ENCODE results near the gene OGDH. TPM values are rescaled to one million over a fixed set of nuclear protein-coding genes. Genes with fewer than 3 reads are reported as not detected.

Gene OGDH
- polyA plus RNA-seq, 1 donor, result 97.4 TPM

- H3K4me3 ChIP-seq (ENCODE audit: low read length), result no peak overlapping the region
- WGBS (ENCODE audit: insufficient coverage, low lambda C conversion rate), result no CpG with 5 or more reads among the region's 16 CpGs
- H3K36me3 ChIP-seq (ENCODE audit: control insufficient read depth, insufficient read depth, low read length), result peaks cover 67% of the 10 kb centered on the region
- H3K4me1 ChIP-seq (ENCODE audit: control insufficient read depth, insufficient read depth, low read length), result peaks cover 14% of the 10 kb centered on the region
- H3K9me3 ChIP-seq (ENCODE audit: control insufficient read depth, low read depth, low read length), result no peaks in the 10 kb centered on the region
- H3K27me3 ChIP-seq (ENCODE audit: control insufficient read depth, insufficient read depth, low read length), result no peaks in the 10 kb centered on the region
- H3K27ac ChIP-seq (ENCODE audit: low read length), result no peak overlapping the region
- DNase-seq, result no peak
Measured at GRCh38 chr7:44565795-44566559, 40.5 kb upstream of the OGDH start.

- Histone ChIP-seq H3K4me1 (ENCODE audit: control insufficient read depth, insufficient read depth, low read length) (peaks cover 8% of the 10 kb centered on the region), H3K27ac (ENCODE audit: low read length) (no peak overlapping the region), H3K27me3 (ENCODE audit: control insufficient read depth, insufficient read depth, low read length) (no peaks in the 10 kb centered on the region), H3K9me3 (ENCODE audit: control insufficient read depth, low read depth, low read length) (no peaks in the 10 kb centered on the region), H3K36me3 (ENCODE audit: control insufficient read depth, insufficient read depth, low read length) (peaks cover 74% of the 10 kb centered on the region), H3K4me3 (ENCODE audit: low read length) (no peak overlapping the region)
- DNase-seq, result no peak
- whole genome bisulfite sequencing (ENCODE audit: insufficient coverage, low lambda C conversion rate), result no CpG with 5 or more reads among the region's 5 CpGs
Measured at GRCh38 chr7:44566680-44567079, 39.7 kb upstream of the OGDH start.

DNA sequence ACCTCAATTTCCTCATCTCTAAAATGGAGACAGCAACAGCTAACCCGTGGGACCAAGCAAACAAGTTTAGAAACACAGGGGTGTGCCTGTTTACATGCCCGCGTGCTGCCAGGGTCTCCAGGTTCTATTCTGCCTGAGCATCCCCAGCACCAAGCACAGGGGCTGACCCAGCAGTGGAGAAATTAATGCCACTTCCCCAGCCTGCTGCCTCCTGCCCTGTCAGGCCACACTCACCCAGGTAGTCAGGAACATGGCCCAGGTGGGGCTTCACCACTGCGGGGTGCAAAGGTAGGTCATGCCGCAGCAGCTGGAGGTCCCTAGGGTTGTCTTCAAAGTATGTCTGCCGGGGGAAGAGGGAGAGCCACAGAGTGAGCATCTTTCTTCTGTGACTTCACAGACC, 38.5 kb upstream of the OGDH start:
- H3K9me3 ChIP-seq (ENCODE audit: control insufficient read depth, low read depth, low read length), result no peaks in the 10 kb centered on the region
- no peak overlapping the region for H3K4me3 ChIP-seq (ENCODE audit: low read length)
- H3K4me1 ChIP-seq (ENCODE audit: control insufficient read depth, insufficient read depth, low read length), result peaks cover 8% of the 10 kb centered on the region
- no peak overlapping the region for H3K27ac ChIP-seq (ENCODE audit: low read length)
- WGBS (ENCODE audit: insufficient coverage, low lambda C conversion rate), result no CpG with 5 or more reads among the region's 6 CpGs
- H3K36me3 ChIP-seq (ENCODE audit: control insufficient read depth, insufficient read depth, low read length), result peaks cover 86% of the 10 kb centered on the region
- no peaks in the 10 kb centered on the region for H3K27me3 ChIP-seq (ENCODE audit: control insufficient read depth, insufficient read depth, low read length)
- no peak for DNase-seq

DNA sequence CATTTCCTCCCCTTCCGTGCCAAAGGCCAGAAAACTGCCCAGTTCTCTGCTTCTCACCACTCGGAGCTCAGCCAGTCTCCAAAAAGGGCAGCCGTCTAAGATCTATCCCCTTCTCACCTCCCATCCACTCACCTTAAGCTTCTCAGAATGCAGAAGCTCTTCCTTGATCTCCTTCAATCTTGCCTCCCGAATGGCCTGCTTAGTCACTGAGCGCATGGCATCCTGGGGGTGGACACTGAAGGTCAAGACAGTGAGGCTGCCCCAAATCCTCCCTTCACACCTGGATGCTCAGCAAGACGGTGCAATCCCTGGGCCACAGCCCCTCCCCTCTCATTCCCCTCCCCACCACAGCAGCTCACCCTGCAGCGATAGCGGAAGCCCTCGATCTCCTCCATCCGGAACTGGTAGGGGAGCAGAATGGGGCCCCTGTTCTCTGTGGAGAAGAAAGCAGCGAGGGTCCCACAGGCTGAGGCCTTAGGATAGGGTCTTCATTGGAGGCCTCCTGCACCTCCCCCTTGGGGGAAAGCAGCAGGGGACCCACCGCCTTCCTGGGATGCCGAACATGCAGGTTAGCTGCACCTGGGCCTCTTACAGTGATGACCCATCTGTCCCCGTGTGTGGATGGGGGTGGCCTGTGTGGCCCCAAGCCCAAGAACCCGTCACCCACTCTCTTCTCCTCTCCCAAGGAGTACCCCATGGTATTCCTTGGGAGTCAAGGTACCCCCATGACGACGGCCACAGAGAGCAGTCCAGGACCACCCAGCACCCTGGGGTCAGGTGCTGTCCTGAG, 37.5 kb upstream of the OGDH start:
- no peak for DNase-seq
- WGBS (ENCODE audit: insufficient coverage, low lambda C conversion rate), result no CpG with 5 or more reads among the region's 17 CpGs
- H3K27ac ChIP-seq (ENCODE audit: low read length), result no peak overlapping the region
- H3K27me3 ChIP-seq (ENCODE audit: control insufficient read depth, insufficient read depth, low read length), result no peaks in the 10 kb centered on the region
- no peak overlapping the region for H3K4me3 ChIP-seq (ENCODE audit: low read length)
- peaks cover 85% of the 10 kb centered on the region for H3K36me3 ChIP-seq (ENCODE audit: control insufficient read depth, insufficient read depth, low read length)
- peaks cover 10% of the 10 kb centered on the region for H3K4me1 ChIP-seq (ENCODE audit: control insufficient read depth, insufficient read depth, low read length)
- H3K9me3 ChIP-seq (ENCODE audit: control insufficient read depth, low read depth, low read length), result no peaks in the 10 kb centered on the region

DNA sequence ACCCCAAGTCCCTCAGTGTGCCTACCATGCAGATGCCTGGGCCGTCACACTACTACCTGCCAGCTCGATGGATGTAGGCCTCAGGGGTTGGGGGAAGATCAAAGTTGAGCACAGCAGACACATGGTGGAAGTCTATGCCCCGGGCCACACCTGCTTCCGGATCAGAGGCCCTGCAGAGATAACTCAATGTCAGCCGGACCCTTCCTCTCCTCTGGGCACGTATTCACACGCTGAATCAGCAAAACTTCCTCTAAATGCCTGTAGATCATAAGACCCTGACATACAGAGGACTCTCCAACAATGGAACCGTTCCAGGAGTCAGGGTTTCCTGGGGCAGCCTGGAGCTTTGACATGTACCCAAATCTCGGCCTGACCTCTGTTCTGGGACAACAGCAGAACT, 36.5 kb upstream of the OGDH start:
- Histone ChIP-seq H3K9me3 (ENCODE audit: control insufficient read depth, low read depth, low read length) (no peaks in the 10 kb centered on the region), H3K4me3 (ENCODE audit: low read length) (no peak overlapping the region), H3K27ac (ENCODE audit: low read length) (no peak overlapping the region), H3K27me3 (ENCODE audit: control insufficient read depth, insufficient read depth, low read length) (no peaks in the 10 kb centered on the region), H3K4me1 (ENCODE audit: control insufficient read depth, insufficient read depth, low read length) (peaks cover 14% of the 10 kb centered on the region), H3K36me3 (ENCODE audit: control insufficient read depth, insufficient read depth, low read length) (peaks cover 76% of the 10 kb centered on the region)
- DNase-seq, result no peak
- WGBS (ENCODE audit: insufficient coverage, low lambda C conversion rate), result 100% methylated on average over 1 of the region's 9 CpGs

GRCh38 chr7:44572771-44573170, 33.7 kb upstream of the OGDH start:
- H3K27ac ChIP-seq (ENCODE audit: low read length), result no peak overlapping the region
- H3K27me3 ChIP-seq (ENCODE audit: control insufficient read depth, insufficient read depth, low read length), result no peaks in the 10 kb centered on the region
- H3K36me3 ChIP-seq (ENCODE audit: control insufficient read depth, insufficient read depth, low read length), result peaks cover 59% of the 10 kb centered on the region
- H3K4me1 ChIP-seq (ENCODE audit: control insufficient read depth, insufficient read depth, low read length), result peaks cover 14% of the 10 kb centered on the region
- H3K9me3 ChIP-seq (ENCODE audit: control insufficient read depth, low read depth, low read length), result no peaks in the 10 kb centered on the region
- no peak for DNase-seq
- WGBS (ENCODE audit: insufficient coverage, low lambda C conversion rate), result no CpG with 5 or more reads among the region's 5 CpGs
- peak overlapping the region; percentile 98 for H3K4me3 ChIP-seq (ENCODE audit: low read length)

DNA sequence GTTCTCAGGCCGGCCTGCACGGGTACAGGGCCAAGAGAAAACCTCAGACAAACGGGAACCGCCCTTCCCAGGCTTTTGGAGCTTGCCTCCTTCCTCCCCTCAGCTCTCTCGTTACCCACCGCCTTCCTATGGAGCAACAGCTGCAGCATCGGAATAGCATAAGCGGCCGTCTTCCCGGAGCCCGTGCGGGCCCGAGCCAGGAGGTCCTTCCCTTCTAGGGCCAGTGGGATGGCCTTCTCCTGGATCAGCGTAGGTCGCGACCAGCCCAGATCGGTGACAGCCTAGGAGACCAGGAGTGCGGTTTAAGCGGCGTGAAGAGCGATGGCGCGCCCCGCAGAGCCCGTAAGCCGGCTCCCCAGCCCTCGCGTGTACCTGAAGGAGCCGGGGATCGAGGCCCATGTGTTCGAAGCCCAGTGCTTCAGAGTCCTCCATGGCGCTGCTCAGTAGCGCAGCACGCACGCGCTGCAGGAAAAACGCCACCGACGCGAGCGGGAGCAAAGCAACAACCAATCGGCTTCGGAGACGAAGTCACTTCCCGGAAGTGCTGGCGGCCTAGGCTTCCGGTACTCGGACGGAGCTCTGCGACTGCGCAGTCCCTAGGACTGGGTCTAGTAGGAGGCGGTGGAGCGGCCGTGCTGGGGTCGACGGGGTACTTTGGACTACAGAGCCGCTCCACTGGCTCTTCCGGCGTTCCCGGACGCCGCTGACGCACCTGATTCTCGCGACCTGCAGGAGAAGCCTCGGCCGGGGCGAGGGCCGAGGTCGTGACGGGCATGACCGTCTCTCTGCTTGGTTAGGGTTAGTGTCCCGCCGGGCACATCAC, 32.8 kb upstream of the OGDH start, which contains the start of gene DDX56:
Gene DDX56, minus strand, starts transcription at position 445 of the 823 bp plus-strand sequence. Its CDS starts 13 bp downstream, at position 432.
- peak; percentile 92 to 95 for DNase-seq
- no CpG with 5 or more reads among the region's 74 CpGs for WGBS (ENCODE audit: insufficient coverage, low lambda C conversion rate)
- peaks cover 58% of the 10 kb centered on the region for H3K36me3 ChIP-seq (ENCODE audit: control insufficient read depth, insufficient read depth, low read length)
- no peaks in the 10 kb centered on the region for H3K9me3 ChIP-seq (ENCODE audit: control insufficient read depth, low read depth, low read length)
- H3K4me1 ChIP-seq (ENCODE audit: control insufficient read depth, insufficient read depth, low read length), result peaks cover 14% of the 10 kb centered on the region
- H3K27me3 ChIP-seq (ENCODE audit: control insufficient read depth, insufficient read depth, low read length), result no peaks in the 10 kb centered on the region
- H3K4me3 ChIP-seq (ENCODE audit: low read length), result peak within 1 kb of the TSS; percentile 98
- peak within 1 kb of the TSS; percentile 51 for H3K27ac ChIP-seq (ENCODE audit: low read length)

DNA sequence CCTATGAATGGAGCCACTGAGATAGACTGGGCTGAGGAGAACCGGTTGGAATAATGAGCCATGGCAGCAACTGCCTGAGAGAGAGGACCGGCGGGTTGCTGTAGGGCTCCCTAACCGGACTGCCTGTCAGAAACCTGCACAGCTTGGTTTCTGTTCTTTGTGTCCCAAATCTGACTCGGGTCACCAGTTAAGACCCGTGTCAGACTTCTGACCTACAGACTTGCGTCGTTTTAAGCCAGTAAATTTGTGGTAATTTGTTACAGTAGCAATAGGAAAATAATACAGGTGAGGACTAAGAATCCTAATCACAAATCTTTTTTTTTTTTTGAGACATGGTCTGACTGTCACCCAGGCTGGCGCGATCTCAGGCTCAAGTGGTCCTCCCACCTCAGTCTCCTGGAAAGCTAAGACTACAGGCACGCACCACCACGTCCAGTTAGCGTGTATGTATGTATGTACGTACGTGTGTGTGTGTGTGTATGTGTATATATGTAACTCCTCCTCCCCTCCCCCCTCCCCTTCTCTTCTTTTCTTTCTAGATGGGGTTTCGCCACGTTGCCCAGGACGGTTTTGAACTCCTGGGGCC, 32.0 kb upstream of the OGDH start:
- H3K27ac ChIP-seq (ENCODE audit: low read length), result peak overlapping the region; percentile 51

GRCh38 chr7:44575054-44575453, 31.4 kb upstream of the OGDH start:
- no peak for DNase-seq
- Histone ChIP-seq H3K27ac (ENCODE audit: low read length) (no peak overlapping the region), H3K36me3 (ENCODE audit: control insufficient read depth, insufficient read depth, low read length) (peaks cover 54% of the 10 kb centered on the region), H3K4me3 (ENCODE audit: low read length) (no peak overlapping the region), H3K4me1 (ENCODE audit: control insufficient read depth, insufficient read depth, low read length) (peaks cover 21% of the 10 kb centered on the region), H3K27me3 (ENCODE audit: control insufficient read depth, insufficient read depth, low read length) (no peaks in the 10 kb centered on the region), H3K9me3 (ENCODE audit: control insufficient read depth, low read depth, low read length) (no peaks in the 10 kb centered on the region)

More for the DNA sequence above, 32.0 kb upstream of the OGDH start:
- H3K4me1 ChIP-seq (ENCODE audit: control insufficient read depth, insufficient read depth, low read length), result peaks cover 16% of the 10 kb centered on the region
- no peaks in the 10 kb centered on the region for H3K9me3 ChIP-seq (ENCODE audit: control insufficient read depth, low read depth, low read length)
- peak overlapping the region; percentile 98 for H3K4me3 ChIP-seq (ENCODE audit: low read length)
- H3K27me3 ChIP-seq (ENCODE audit: control insufficient read depth, insufficient read depth, low read length), result no peaks in the 10 kb centered on the region
- peaks cover 57% of the 10 kb centered on the region for H3K36me3 ChIP-seq (ENCODE audit: control insufficient read depth, insufficient read depth, low read length)
- 8% methylated on average over 2 of the region's 18 CpGs for WGBS (ENCODE audit: insufficient coverage, low lambda C conversion rate)
- DNase-seq, result no peak

- no peak overlapping the region for H3K27ac ChIP-seq (ENCODE audit: low read length)
- no peaks in the 10 kb centered on the region for H3K9me3 ChIP-seq (ENCODE audit: control insufficient read depth, low read depth, low read length)
- no peak overlapping the region for H3K4me3 ChIP-seq (ENCODE audit: low read length)
- H3K36me3 ChIP-seq (ENCODE audit: control insufficient read depth, insufficient read depth, low read length), result peaks cover 46% of the 10 kb centered on the region
- H3K4me1 ChIP-seq (ENCODE audit: control insufficient read depth, insufficient read depth, low read length), result peaks cover 22% of the 10 kb centered on the region
- no peaks in the 10 kb centered on the region for H3K27me3 ChIP-seq (ENCODE audit: control insufficient read depth, insufficient read depth, low read length)
- no peak for DNase-seq
- no CpG with 5 or more reads among the region's 2 CpGs for WGBS (ENCODE audit: insufficient coverage, low lambda C conversion rate)
Measured at GRCh38 chr7:44576228-44576627, 30.2 kb upstream of the OGDH start.
